SK-N-SH (cell line): ENCODE measurements around the gene ODAD3. TPM values are rescaled to one million over a fixed set of nuclear protein-coding genes. Genes with fewer than 3 reads are reported as not detected.
"Not testable (repeated sequence)": the region's sequence is repeated elsewhere in the genome, so short reads cannot be mapped to it uniquely, and the experiment has no call there.

ENCODE experiments used
- CTCF ChIA-PET: fragments of 300-600, 350-600 bp; formaldehyde crosslinking; extraction: SDS; loops from one replicate; lab custom pipeline; 2021; lab: Yijun Ruan, JAX
- POLR2A ChIA-PET: fragments of 350-600 bp; sonication (Branson Sonifier 250); formaldehyde crosslinking; extraction: SDS; loops from one replicate; lab custom pipeline; 2020; ENCODE audit warnings: antibody characterized with exemption, inconsistent platforms; lab: Yijun Ruan, JAX
- DNase-seq: peaks from one replicate; pipeline ENCODE4 v3.0.0; 2012
- H2AFZ ChIP-seq: fragments of 200-600 bp; sonication (generic); 2 replicates; pipeline ENCODE4 v1.8.1; 2016; ENCODE audit warnings: antibody characterized with exemption, mild to moderate bottlenecking, low read depth
- H3F3A ChIP-seq: fragments of 200-600 bp; sonication (generic); replicated peaks from 2 replicates; pipeline ENCODE3; 2016; ENCODE audit warnings: antibody characterized with exemption, mild to moderate bottlenecking; ENCODE audit not compliant: insufficient read depth
- H3K27ac ChIP-seq, 2 experiments: fragments of 200-500 bp in 1 of 2; fragments of 200-600 bp in 1 of 2; sonication (Bioruptor generic) in 1 of 2; sonication (generic), shearing (Covaris generic) in 1 of 2; 2 replicates each; pipeline versions ENCODE4 v1.5.1 to v1.6.1; 2014 to 2016; ENCODE audit warnings: low read depth in 2 of 2, inconsistent platforms in 1 of 2, low read length in 1 of 2, mild to moderate bottlenecking in 1 of 2, mixed read lengths in 1 of 2
- H3K27me3 ChIP-seq: fragments of 200-600 bp; sonication (generic), shearing (Covaris generic); 2 replicates; pipeline ENCODE4 v1.6.1; 2016; ENCODE audit warnings: mixed run types; ENCODE audit not compliant: insufficient read depth
- H3K36me3 ChIP-seq, 2 experiments: fragments of 200-500 bp in 1 of 2; fragments of 200-600 bp in 1 of 2; sonication (Bioruptor generic) in 1 of 2; sonication (generic) in 1 of 2; replicated peaks in 1 of 2; 2 replicates each; pipeline versions ENCODE3 to v1.5.1; 2014 to 2016; ENCODE audit warnings: low read length in 1 of 2, mild to moderate bottlenecking in 1 of 2; ENCODE audit not compliant: insufficient read depth in 2 of 2, control insufficient read depth in 1 of 2
- H3K4me1 ChIP-seq, 2 experiments: fragments of 200-500 bp in 1 of 2; fragments of 200-600 bp in 1 of 2; sonication (Bioruptor generic) in 1 of 2; sonication (generic), shearing (Covaris generic) in 1 of 2; 2 replicates each; pipeline versions ENCODE4 v1.5.1 to v1.6.1; 2014 to 2016; ENCODE audit warnings: low read depth in 1 of 2, low read length in 1 of 2, mixed run types in 1 of 2; ENCODE audit not compliant: insufficient read depth in 2 of 2, control insufficient read depth in 1 of 2
- H3K4me2 ChIP-seq: fragments of 200-600 bp; sonication (generic), shearing (Covaris generic); 2 replicates; pipeline ENCODE4 v1.6.1; 2017; ENCODE audit warnings: mixed run types
- H3K4me3 ChIP-seq, 2 experiments: fragments of 200-500 bp in 1 of 2; fragments of 200-600 bp in 1 of 2; sonication (Bioruptor generic) in 1 of 2; sonication (generic), shearing (Covaris generic) in 1 of 2; 2 replicates each; pipeline versions ENCODE4 v1.5.1 to v1.8.1; 2014 to 2016; ENCODE audit warnings: low read depth in 2 of 2, inconsistent platforms in 1 of 2, low read length in 1 of 2, mild to moderate bottlenecking in 1 of 2, mixed read lengths in 1 of 2, moderate library complexity in 1 of 2
- H3K79me2 ChIP-seq: fragments of 200-600 bp; sonication (generic); 2 replicates; pipeline ENCODE4 v1.8.1; 2017; ENCODE audit warnings: mild to moderate bottlenecking; ENCODE audit not compliant: insufficient read depth
- H3K9ac ChIP-seq: fragments of 200-600 bp; sonication (generic); 2 replicates; pipeline ENCODE4 v1.6.1; 2017; ENCODE audit warnings: mixed run types
- H3K9me2 ChIP-seq: fragments of 200-600 bp; sonication (generic); 2 replicates; pipeline ENCODE4 v1.6.1; 2017; ENCODE audit warnings: mixed run types
- H3K9me3 ChIP-seq: fragments of 200-600 bp; sonication (generic); 2 replicates; pipeline ENCODE4 v1.6.1; 2017; ENCODE audit warnings: mixed run types, mild to moderate bottlenecking, moderate library complexity
- H4K20me1 ChIP-seq: fragments of 200-600 bp; sonication (generic); 2 replicates; pipeline ENCODE4 v1.6.1; 2017; ENCODE audit warnings: mild to moderate bottlenecking, mixed run types; ENCODE audit not compliant: insufficient read depth
- JUND ChIP-seq: IDR thresholded peaks from 2 replicates; pipeline ENCODE4 v1.4.0; 2012
- MXI1 ChIP-seq: IDR thresholded peaks from 2 replicates; pipeline ENCODE4 v1.6.1; 2012; ENCODE audit warnings: mild to moderate bottlenecking, low read depth, low read length, improper control_type of control experiment
- TCF12 ChIP-seq: IDR thresholded peaks from 2 replicates; pipeline ENCODE4 v1.4.0; 2012
- whole genome bisulfite sequencing: methylation state at CpG from one replicate; pipeline ENCODE4 v1.1.6; 2017; ENCODE audit warnings: low lambda C conversion rate; 5-methylcytosine and 5-hydroxymethylcytosine counted together
- polyA plus RNA-seq, 3 experiments: library from polyadenylated mRNA; depleted of rRNA; stranded (reverse); fragments of >200 nt; gene quantifications; 2 replicates each; pipeline ENCODE4 v1.2.3, GENCODE V29; 2012
- TF ChIP-seq, protein P1 (sequence below): IDR thresholded peaks from 2 replicates; pipeline ENCODE4; 2012
- TF ChIP-seq, protein P2 (sequence below): fragments of 200-600 bp; sonication (generic); IDR thresholded peaks from 2 replicates; pipeline ENCODE4 v1.6.1; 2017; ENCODE audit warnings: antibody characterized with exemption, mild to moderate bottlenecking, moderate library complexity

Gene ODAD3
- polyA plus RNA-seq, 1 of the 3 experiments (the other 2 are of a cell fraction), result 4.2 TPM

DNA sequence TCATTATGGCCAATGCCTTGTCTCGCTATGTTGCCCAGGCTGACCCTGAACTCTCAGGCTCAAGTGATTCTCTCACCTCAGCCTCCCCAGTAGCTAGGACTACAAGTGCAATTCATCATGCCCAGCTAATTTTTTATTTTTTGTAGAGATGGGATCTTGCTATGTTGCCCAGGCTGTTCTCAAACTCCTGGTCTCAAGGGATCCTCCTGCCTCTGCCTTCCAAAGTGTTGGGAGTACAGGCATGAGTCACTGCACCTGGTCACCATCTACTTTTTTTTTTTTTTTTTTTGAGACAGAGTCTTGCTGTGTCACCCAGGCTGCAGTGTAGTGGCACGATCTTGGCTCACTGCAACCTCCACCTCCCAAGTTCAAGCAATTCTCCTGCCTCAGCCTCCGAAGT, 40.4 kb upstream of the ODAD3 start:
- H3K9ac ChIP-seq, H4K20me1 ChIP-seq, H3K27ac ChIP-seq, H3F3A ChIP-seq, H3K4me2 ChIP-seq, DNase-seq, H3K9me2 ChIP-seq, H2AFZ ChIP-seq, H3K9me3 ChIP-seq, H3K79me2 ChIP-seq, H3K4me3 ChIP-seq, H3K36me3 ChIP-seq, POLR2A ChIA-PET: not testable (repeated sequence)
- 0 out of 2 replicates have a peak, but pooled peaks cover 13% of the 10 kb centered on the region for H3K27me3 ChIP-seq
- H3K4me1 ChIP-seq, result peaks cover 0 to 11% of the 10 kb centered on the region in 2 experiments; a peak in 1 of 4 replicates
- WGBS, result 88% methylated on average over 3 of the region's 3 CpGs
- CTCF ChIA-PET, result interaction anchor here (1.6 kb wide), 1 partner anchor 13 kb away, joined by 3 read pairs; no protein-coding TSS in a partner anchor

DNA sequence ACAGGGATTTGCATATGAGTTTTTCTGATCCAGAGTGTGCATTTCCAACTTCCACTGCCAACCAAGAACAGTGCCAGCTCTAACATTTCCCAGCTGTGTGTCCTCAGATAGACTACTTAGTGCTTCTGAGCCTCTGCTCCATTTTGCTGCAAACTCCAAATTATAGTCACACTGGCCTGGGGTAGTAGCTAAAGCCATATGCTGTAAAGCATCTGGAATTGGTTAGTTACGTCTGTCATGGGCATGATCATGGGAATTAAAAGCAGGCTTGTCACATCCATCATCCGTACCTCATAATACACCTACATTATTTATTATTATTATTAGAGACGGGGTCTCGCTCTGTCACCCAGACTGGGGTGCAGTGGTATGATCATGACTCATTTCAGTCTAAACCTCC, 38.8 kb upstream of the ODAD3 start:
- Histone ChIP-seq H3K4me1 (peaks cover 0 to 7% of the 10 kb centered on the region in 2 experiments; a peak in 1 of 4 replicates), H3K9ac (no peak overlapping the region), H3K9me2 (no peaks in the 10 kb centered on the region), H3K36me3 (no peaks in the 10 kb centered on the region), H4K20me1 (no peaks in the 10 kb centered on the region), H3F3A (peaks cover 2% of the 10 kb centered on the region), H3K27me3 (no peaks in the 10 kb centered on the region), H2AFZ (no peak overlapping the region), H3K27ac (no peak overlapping the region), H3K9me3 (no peaks in the 10 kb centered on the region), H3K79me2 (no peaks in the 10 kb centered on the region), H3K4me3 (no peak overlapping the region), H3K4me2 (no peak overlapping the region)
- TF ChIP-seq, protein P1, sequence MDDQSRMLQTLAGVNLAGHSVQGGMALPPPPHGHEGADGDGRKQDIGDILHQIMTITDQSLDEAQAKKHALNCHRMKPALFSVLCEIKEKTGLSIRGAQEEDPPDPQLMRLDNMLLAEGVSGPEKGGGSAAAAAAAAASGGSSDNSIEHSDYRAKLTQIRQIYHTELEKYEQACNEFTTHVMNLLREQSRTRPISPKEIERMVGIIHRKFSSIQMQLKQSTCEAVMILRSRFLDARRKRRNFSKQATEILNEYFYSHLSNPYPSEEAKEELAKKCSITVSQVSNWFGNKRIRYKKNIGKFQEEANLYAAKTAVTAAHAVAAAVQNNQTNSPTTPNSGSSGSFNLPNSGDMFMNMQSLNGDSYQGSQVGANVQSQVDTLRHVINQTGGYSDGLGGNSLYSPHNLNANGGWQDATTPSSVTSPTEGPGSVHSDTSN, result no peak; the same call in 1 of the 2 replicates
- TF ChIP-seq MXI1 (0 out of 2 replicates have a peak, but pooled peaks have one; percentile 30), TCF12 (peak; percentile 49; the same call in 1 of the 2 replicates), JUND (no peak)
- TF ChIP-seq, protein P2, sequence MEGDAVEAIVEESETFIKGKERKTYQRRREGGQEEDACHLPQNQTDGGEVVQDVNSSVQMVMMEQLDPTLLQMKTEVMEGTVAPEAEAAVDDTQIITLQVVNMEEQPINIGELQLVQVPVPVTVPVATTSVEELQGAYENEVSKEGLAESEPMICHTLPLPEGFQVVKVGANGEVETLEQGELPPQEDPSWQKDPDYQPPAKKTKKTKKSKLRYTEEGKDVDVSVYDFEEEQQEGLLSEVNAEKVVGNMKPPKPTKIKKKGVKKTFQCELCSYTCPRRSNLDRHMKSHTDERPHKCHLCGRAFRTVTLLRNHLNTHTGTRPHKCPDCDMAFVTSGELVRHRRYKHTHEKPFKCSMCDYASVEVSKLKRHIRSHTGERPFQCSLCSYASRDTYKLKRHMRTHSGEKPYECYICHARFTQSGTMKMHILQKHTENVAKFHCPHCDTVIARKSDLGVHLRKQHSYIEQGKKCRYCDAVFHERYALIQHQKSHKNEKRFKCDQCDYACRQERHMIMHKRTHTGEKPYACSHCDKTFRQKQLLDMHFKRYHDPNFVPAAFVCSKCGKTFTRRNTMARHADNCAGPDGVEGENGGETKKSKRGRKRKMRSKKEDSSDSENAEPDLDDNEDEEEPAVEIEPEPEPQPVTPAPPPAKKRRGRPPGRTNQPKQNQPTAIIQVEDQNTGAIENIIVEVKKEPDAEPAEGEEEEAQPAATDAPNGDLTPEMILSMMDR, result no peak
- DNase-seq, result peak; percentile 70
- POLR2A ChIA-PET, result interaction anchor here (0.7 kb wide), 1 partner anchor 16 kb away, joined by 3 read pairs; no protein-coding TSS in a partner anchor
- 27% methylated on average over 4 of the region's 4 CpGs for WGBS
- CTCF ChIA-PET, result interaction anchor here (0.9 to 3.1 kb wide), 6 partner anchors 9 to 230 kb away, joined by 3 to 12 read pairs (median 4); no protein-coding TSS in a partner anchor

DNA sequence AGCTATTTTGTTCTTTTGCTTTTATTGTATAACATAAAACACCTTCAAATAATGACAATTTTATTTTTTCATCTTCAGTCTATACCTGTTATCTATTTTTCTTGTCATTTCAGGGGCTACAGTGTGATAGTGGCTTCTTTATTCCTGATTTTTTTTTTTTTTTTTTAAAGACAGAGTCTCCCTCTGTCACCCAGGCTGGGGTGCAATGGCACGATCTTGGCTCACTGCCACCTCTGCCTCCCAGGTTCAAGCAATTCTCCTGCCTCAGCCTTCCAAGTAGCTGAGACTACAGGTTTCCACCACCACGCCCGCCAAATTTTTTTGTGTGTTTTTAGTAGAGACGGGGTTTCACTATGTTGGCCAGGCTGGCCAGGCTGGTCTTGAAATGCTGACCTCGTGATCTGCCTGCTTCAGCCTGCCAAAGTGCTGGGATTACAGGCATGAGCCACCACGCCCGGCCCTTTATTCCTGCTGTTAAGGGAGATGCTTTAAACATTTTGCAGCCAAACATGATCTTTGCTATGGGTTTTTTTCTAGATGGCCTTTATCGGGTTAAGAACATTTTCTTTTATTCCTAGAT, 33.4 kb upstream of the ODAD3 start:
- 80% methylated on average over 8 of the region's 8 CpGs for WGBS
- H3K27ac ChIP-seq, H3K9ac ChIP-seq, H3K9me2 ChIP-seq, H2AFZ ChIP-seq, H4K20me1 ChIP-seq, H3K9me3 ChIP-seq, H3K4me3 ChIP-seq, H3K36me3 ChIP-seq, H3K27me3 ChIP-seq, DNase-seq, H3K4me2 ChIP-seq, H3F3A ChIP-seq, H3K4me1 ChIP-seq, H3K79me2 ChIP-seq: not testable (repeated sequence)
- CTCF ChIA-PET, result interaction anchor here (1.2 to 2.2 kb wide), 8 partner anchors 13 to 225 kb away, joined by 3 to 13 read pairs (median 5); no protein-coding TSS in a partner anchor
- POLR2A ChIA-PET, result interaction anchor here (0.6 kb wide), 1 partner anchor 25 kb away, joined by 3 read pairs; no protein-coding TSS in a partner anchor
